ENCODE measurements around the gene CBX8. TPM values are rescaled to one million over a fixed set of nuclear protein-coding genes. Genes with fewer than 3 reads are reported as not detected.

CBX8 gene
- total and polyA plus RNA-seq, 2 of the 13 experiments (the other 11 are each of a cell fraction or from before 2014, with no cell fraction given), result 0.34 to 12.6 TPM

DNA sequence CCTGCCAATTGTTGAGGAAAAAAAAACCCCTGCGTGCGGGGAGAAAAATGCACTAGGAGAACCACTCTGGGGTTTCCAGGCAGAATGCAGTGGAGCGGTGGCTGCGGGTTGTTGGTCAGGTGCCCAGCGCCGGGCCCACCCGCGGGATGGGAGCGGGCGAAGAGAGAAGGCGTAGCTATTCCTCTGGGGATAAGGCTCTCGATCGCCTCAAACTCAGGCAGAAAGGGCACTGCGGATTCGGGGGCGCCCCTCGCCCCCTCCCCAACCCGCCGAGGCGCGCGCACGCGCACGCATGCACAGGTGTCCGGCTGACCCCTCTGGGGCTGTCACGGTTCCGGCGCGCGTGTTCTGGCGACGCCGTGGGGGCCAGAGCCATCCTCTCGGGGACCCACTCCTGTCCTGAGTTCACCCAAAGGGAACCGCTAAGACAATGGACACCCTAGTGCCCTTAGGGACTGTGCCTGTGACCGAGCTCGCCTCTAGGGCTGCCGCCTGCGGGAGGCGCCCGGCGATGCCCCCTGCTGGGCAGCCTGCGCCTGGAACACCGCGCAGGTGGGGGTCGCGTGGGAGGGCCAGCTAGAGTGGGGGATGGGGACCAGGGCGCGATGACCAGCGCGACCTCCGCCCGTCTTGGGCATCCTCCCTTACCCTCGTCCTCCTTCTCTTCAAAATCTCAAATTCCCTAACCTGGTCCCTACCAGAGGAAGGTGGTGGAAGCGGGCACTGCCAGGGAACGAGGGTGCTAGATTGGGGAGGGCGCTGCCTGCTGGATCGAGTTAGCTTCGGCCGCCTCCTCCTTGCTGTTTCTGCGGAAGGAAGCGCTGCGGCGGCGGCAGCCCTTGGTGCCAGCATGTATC, 14.4 kb upstream of the CBX8 start (continued):
- TF ChIP-seq DBP (CRISPR knock-in tag; IDR thresholded peaks at IDR 0.05; ENCODE audit: not compliant biosample characterization), result no peak
- no peak for TF ChIP-seq ZNF354B (CRISPR knock-in tag; IDR thresholded peaks at IDR 0.05)
- TF ChIP-seq AKAP8 (CRISPR knock-in tag; IDR thresholded peaks at IDR 0.05), result 0 out of 2 replicates have a peak, but pooled peaks have one; percentile 37
- 0 out of 2 replicates have a peak, but pooled peaks have one; percentile 25 for TF ChIP-seq BCL6 (CRISPR knock-in tag; IDR thresholded peaks at IDR 0.05)
- TF ChIP-seq ZNF780A (CRISPR knock-in tag; IDR thresholded peaks at IDR 0.05), result no peak
- TF ChIP-seq RFX3 (CRISPR knock-in tag; IDR thresholded peaks at IDR 0.05), result no peak
- TF ChIP-seq, protein P1, sequence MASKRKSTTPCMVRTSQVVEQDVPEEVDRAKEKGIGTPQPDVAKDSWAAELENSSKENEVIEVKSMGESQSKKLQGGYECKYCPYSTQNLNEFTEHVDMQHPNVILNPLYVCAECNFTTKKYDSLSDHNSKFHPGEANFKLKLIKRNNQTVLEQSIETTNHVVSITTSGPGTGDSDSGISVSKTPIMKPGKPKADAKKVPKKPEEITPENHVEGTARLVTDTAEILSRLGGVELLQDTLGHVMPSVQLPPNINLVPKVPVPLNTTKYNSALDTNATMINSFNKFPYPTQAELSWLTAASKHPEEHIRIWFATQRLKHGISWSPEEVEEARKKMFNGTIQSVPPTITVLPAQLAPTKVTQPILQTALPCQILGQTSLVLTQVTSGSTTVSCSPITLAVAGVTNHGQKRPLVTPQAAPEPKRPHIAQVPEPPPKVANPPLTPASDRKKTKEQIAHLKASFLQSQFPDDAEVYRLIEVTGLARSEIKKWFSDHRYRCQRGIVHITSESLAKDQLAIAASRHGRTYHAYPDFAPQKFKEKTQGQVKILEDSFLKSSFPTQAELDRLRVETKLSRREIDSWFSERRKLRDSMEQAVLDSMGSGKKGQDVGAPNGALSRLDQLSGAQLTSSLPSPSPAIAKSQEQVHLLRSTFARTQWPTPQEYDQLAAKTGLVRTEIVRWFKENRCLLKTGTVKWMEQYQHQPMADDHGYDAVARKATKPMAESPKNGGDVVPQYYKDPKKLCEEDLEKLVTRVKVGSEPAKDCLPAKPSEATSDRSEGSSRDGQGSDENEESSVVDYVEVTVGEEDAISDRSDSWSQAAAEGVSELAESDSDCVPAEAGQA (IDR thresholded peaks at IDR 0.05; ENCODE audit: low read depth), result no peak
- TF ChIP-seq, protein P1 (CRISPR knock-in tag; IDR thresholded peaks at IDR 0.05; ENCODE audit: borderline replicate concordance), result no peak
- TF ChIP-seq ZNF784 (CRISPR knock-in tag; IDR thresholded peaks at IDR 0.05; ENCODE audit: borderline replicate concordance), result 0 out of 2 replicates have a peak, but pooled peaks have one; percentile 50
- no peak for TF ChIP-seq DZIP1 (CRISPR knock-in tag; IDR thresholded peaks at IDR 0.05)
- no peak for TF ChIP-seq ATF1 (CRISPR knock-in tag; IDR thresholded peaks at IDR 0.05)
- no peak for TF ChIP-seq ZNF17 (CRISPR knock-in tag; IDR thresholded peaks at IDR 0.05)
- TF ChIP-seq MIXL1 (CRISPR knock-in tag; IDR thresholded peaks at IDR 0.05), result no peak
- TF ChIP-seq GMEB1 (CRISPR knock-in tag; IDR thresholded peaks at IDR 0.05; ENCODE audit: borderline replicate concordance), result peak; percentile 49; the same call in 1 of the 2 replicates
- TF ChIP-seq TSC22D2 (CRISPR knock-in tag; IDR thresholded peaks at IDR 0.05; ENCODE audit: borderline replicate concordance), result peak; percentile 64; the same call in 1 of the 2 replicates
- no peak for TF ChIP-seq ATRX (CRISPR knock-in tag; IDR thresholded peaks at IDR 0.05; ENCODE audit: borderline replicate concordance)

Measured in HepG2 (cell line).